Thyroid gland (tissue), 4 donors: ENCODE data around the gene RGMB. TPM values are rescaled to one million over a fixed set of nuclear protein-coding genes. Genes with fewer than 3 reads are reported as not detected.
"Not testable (repeated sequence)": the region's sequence is repeated elsewhere in the genome, so short reads cannot be mapped to it uniquely, and the experiment has no call there.

Source experiments
- DNase-seq, 2 donors: peaks; one replicate each; pipeline ENCODE4 v3.0.0-alpha.2; 2019
- H3K27ac ChIP-seq, 3 donors: fragments of 200-600 bp; sonication (generic); 1 replicate in 2 of 3; 2 replicates in 1 of 3; pipeline ENCODE4 v1.5.1; 2016 to 2019; ENCODE audit warnings: mild to moderate bottlenecking in 1 of 3, moderate library complexity in 1 of 3
- H3K27me3 ChIP-seq: fragments of 200-600 bp; sonication (generic); one replicate; pipeline ENCODE4 v1.5.1; 2019
- H3K36me3 ChIP-seq, 2 donors: fragments of 200-600 bp; sonication (generic); one replicate each; pipeline ENCODE4 v1.5.1; 2016 to 2019
- H3K4me1 ChIP-seq, 2 donors: fragments of 200-600 bp; sonication (generic); one replicate each; pipeline ENCODE4 v1.5.1; 2017 to 2019
- H3K4me3 ChIP-seq, 3 donors: fragments of 200-600 bp; sonication (generic); replicated peaks in 1 of 3; 1 replicate in 2 of 3; 2 replicates in 1 of 3; pipeline ENCODE4 v1.5.1; 2016; ENCODE audit warnings: mild to moderate bottlenecking in 1 of 3
- H3K9me3 ChIP-seq: fragments of 200-600 bp; sonication (generic); one replicate; pipeline ENCODE4 v1.5.1; 2017
- POLR2A ChIP-seq, 2 donors: fragments of 450-650 bp; IDR thresholded peaks; one replicate each; pipeline ENCODE4 v1.6.1; 2017; ENCODE audit warnings: antibody characterized with exemption in 2 of 2, mild to moderate bottlenecking in 2 of 2, moderate library complexity in 1 of 2
- WGBS, 2 donors: methylation state at CpG; one replicate each; pipeline ENCODE4 v1.1.5; 2017; 5-methylcytosine and 5-hydroxymethylcytosine counted together
- intact Hi-C: fragments of 100-400 bp; cut with DNase I; formaldehyde crosslinking; loops from one replicate; pipeline ENCODE4 v1.15.1; 2023
- total RNA-seq, 4 donors: library from RNA; depleted of rRNA; stranded (reverse); fragments of >200 nt; gene quantifications; one replicate each; pipeline ENCODE4 v1.2.3, GENCODE V29; 2016
- TF ChIP-seq, protein P1 (sequence below), 6 experiments: fragments of 200-600 bp in 3 of 6; fragments of 450-650 bp in 3 of 6; sonication (generic) in 3 of 6; IDR thresholded peaks; one replicate each; pipeline ENCODE4 v1.5.1; 2016 to 2019; ENCODE audit warnings: antibody characterized with exemption in 6 of 6, mild to moderate bottlenecking in 2 of 6, inconsistent platforms in 1 of 6, moderate library complexity in 1 of 6

RGMB gene
- total RNA-seq, 4 donors from 2014 or later = 25.3 to 29.7 (median 27.5) TPM

DNA sequence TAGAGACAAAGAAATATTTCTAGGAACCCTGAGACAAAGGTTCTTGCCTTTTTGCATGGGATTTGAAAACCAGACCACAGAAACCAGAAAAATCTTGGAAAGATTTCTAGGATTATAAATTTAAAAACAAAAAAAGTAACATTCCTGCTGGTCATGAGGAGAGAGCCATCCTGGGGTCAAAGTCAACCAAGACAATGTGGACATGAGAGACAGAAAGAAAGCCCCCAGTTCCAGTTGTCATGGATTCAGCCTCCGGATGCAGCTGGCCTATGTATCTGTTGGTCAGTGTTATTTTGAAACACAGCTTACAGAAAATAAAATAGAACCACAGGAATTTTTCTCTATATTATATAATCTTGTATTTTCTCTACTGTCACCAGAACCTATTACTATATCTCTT is 24.4 kb upstream of the RGMB start:
- H3K36me3 ChIP-seq = no peaks in the 10 kb centered on the region
- DNase-seq = no peak
- intact Hi-C loops = no loop called here
- no peaks in the 10 kb centered on the region for H3K27me3 ChIP-seq
- H3K4me3 ChIP-seq = no peak overlapping the region
- no peak overlapping the region for H3K27ac ChIP-seq
- TF ChIP-seq, protein P1, sequence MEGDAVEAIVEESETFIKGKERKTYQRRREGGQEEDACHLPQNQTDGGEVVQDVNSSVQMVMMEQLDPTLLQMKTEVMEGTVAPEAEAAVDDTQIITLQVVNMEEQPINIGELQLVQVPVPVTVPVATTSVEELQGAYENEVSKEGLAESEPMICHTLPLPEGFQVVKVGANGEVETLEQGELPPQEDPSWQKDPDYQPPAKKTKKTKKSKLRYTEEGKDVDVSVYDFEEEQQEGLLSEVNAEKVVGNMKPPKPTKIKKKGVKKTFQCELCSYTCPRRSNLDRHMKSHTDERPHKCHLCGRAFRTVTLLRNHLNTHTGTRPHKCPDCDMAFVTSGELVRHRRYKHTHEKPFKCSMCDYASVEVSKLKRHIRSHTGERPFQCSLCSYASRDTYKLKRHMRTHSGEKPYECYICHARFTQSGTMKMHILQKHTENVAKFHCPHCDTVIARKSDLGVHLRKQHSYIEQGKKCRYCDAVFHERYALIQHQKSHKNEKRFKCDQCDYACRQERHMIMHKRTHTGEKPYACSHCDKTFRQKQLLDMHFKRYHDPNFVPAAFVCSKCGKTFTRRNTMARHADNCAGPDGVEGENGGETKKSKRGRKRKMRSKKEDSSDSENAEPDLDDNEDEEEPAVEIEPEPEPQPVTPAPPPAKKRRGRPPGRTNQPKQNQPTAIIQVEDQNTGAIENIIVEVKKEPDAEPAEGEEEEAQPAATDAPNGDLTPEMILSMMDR (IDR thresholded peaks at IDR 0.05) = no peak
- TF ChIP-seq POLR2A (IDR thresholded peaks at IDR 0.05) = no peak
- no peaks in the 10 kb centered on the region for H3K9me3 ChIP-seq
- WGBS, 2 donors = 91 to 92% methylated on average over 1 of the region's 1 CpG
- no peaks in the 10 kb centered on the region for H3K4me1 ChIP-seq

DNA sequence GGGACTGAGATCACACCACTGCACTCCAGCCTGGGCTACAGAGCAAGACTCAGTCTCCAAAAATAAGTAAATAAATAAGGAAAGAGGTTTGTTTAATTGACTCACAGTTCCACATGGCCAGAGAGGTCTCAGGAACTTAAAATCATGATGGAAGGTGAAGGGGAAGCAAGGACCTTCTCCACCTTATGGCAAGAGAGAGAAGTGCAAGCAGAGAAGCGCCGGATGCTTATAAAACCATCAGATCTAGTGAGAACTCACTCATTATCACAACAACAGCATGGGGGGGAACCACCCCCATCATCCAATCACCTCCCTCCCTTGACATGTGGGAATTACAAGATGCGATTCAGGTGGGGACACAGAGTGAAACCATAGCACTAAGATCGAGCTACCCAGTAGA is 22.8 kb upstream of the RGMB start:
- Histone ChIP-seq H3K9me3 (no peaks in the 10 kb centered on the region), H3K4me3 (no peak overlapping the region), H3K27me3 (no peaks in the 10 kb centered on the region), H3K36me3 (no peaks in the 10 kb centered on the region), H3K27ac (no peak overlapping the region), H3K4me1 (no peaks in the 10 kb centered on the region)
- 77 to 83% methylated on average over 4 of the region's 4 CpGs for WGBS, 2 donors
- no peak for DNase-seq
- intact Hi-C loops = no loop called here
- no peak for TF ChIP-seq POLR2A (IDR thresholded peaks at IDR 0.05)
- TF ChIP-seq, protein P1 (IDR thresholded peaks at IDR 0.05) = peak in 2 of 6 experiments; percentile 16 to 38

DNA sequence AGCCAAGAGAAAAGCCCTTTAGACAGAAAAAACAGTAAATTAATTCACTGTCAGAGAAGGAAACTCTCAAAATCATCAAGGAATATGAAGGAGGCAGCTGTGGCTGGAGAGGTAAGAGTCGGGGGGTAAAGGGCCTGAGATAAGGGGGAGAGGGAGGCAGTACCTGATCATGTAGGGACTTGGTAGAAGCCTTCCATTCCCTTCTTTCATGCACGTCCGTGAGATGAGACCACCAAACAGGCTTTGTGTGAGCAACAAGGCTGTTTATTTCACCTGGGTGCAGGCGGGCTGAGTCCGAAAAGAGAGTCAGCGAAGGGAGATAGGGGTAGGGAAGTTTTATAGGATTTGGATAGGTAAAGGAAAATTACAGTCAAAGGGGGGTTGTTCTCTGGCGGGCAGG is 21.1 kb upstream of the RGMB start:
- DNase-seq, H3K27me3 ChIP-seq, H3K4me1 ChIP-seq, H3K36me3 ChIP-seq, H3K27ac ChIP-seq, H3K4me3 ChIP-seq, H3K9me3 ChIP-seq, intact Hi-C loops: not testable (repeated sequence)
- WGBS, 2 donors = 86 to 87% methylated on average over 6 to 7 of the region's 7 CpGs

DNA sequence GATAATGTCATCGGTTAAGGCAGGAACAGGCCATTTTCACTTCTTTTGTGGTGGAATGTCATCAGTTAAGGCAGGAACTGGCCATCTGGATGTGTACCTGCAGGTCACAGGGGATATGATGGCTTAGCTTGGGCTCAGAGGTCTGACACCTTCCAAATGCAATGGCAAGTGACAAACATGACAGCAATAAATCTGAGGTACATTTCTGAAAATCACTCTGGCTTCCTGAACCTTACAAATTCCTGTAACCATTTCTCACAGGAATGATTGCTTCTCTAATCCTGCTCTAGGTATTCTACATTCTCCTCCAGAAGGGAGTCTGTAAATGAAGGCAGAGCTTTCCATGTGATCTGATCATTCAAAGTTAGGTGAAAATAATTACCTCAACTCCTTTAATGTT is 20.7 kb upstream of the RGMB start:
- H3K9me3 ChIP-seq, H3K27ac ChIP-seq, H3K27me3 ChIP-seq, H3K4me1 ChIP-seq, H3K36me3 ChIP-seq, H3K4me3 ChIP-seq, DNase-seq, intact Hi-C loops: not testable (repeated sequence)
- 28 to 40% methylated on average over 1 of the region's 1 CpG for WGBS, 2 donors

DNA sequence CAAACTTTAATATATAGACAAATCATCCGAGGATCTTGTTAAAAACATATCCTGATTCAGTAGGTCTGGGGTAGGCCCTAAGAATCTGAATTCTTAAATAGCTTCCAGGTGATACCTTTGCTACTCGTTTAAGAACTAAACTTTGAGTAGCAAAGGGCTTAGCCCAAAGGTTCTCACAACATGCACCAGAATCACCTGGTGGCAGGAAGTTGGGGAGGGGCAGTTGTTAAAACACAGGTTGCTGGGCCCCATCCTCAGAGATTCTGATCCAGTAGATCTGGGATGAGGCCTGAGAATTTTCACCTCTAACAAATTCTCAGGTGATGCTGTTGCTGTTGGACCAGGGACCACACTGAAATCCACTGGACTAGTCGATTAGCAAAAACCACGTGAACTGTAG is 20.0 kb upstream of the RGMB start:
- no peak for TF ChIP-seq POLR2A (IDR thresholded peaks at IDR 0.05)
- TF ChIP-seq, protein P1 (IDR thresholded peaks at IDR 0.05) = no peak

DNA sequence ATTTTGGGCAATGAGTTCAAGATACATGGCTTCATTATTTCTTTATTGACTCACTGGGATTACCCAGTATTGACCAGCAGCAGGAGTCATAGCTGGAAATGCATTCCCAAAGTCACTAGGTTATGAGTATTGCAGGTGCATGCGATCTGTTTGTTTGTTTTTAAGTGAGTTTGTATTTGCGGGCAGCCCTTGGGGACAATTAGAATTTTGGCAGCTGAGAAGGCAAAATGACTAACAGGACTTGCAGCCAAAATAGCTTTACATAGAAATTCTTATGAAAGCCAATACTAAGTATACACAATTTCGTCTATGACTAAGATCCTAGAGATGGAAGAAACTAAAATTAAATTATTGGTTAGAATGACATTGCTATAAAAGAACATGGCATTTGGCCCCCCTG is 18.1 kb upstream of the RGMB start:
- WGBS, 2 donors = 80 to 81% methylated on average over 3 of the region's 3 CpGs
- intact Hi-C loops = no loop called here
- Histone ChIP-seq H3K4me1 (no peaks in the 10 kb centered on the region), H3K36me3 (no peaks in the 10 kb centered on the region), H3K9me3 (no peaks in the 10 kb centered on the region), H3K4me3 (no peak overlapping the region), H3K27ac (no peak overlapping the region), H3K27me3 (no peaks in the 10 kb centered on the region)
- no peak for DNase-seq
- TF ChIP-seq POLR2A (IDR thresholded peaks at IDR 0.05) = no peak
- TF ChIP-seq, protein P1 (IDR thresholded peaks at IDR 0.05) = no peak

More for the DNA sequence above, 20.0 kb upstream of the RGMB start:
- Histone ChIP-seq H3K36me3 (no peaks in the 10 kb centered on the region), H3K4me1 (no peaks in the 10 kb centered on the region), H3K27me3 (no peaks in the 10 kb centered on the region), H3K27ac (no peak overlapping the region), H3K9me3 (no peaks in the 10 kb centered on the region), H3K4me3 (no peak overlapping the region)
- WGBS, 2 donors = 75% methylated on average over 4 of the region's 4 CpGs
- DNase-seq = no peak
- intact Hi-C loops = no loop called here
